NCI-H146 treated with DMSO at 0.1 percent for 48 hours (cell line): Measurements from ENCODE around the gene GCN1.

ENCODE experiments used
- DNase-seq: peaks from one replicate; lab custom pipeline; 2025; ENCODE audit not compliant: unreplicated experiment; lab: John Stamatoyannopoulos, UW

GCN1 gene

DNA sequence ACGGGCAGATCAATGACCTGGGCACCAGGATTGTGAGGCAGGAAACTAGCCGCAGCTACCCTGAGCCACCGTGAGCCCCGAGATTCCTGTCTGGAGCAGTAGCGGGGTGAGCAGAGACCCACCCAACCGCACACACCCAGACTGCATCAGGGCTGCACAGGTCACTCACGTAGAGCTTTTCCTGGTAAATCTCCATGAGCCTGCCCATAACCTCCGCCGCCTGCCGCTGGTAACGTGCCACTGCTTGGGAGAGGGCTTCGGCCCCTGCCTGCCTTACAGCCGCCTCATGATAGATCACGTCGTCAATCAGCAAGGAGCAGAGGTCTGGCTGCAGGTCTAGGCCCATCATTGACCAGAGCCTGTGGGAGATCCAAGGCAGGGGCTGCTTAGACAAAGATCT lies 39.4 kb downstream of the GCN1 start:
- DNase-seq, result no peak

DNA sequence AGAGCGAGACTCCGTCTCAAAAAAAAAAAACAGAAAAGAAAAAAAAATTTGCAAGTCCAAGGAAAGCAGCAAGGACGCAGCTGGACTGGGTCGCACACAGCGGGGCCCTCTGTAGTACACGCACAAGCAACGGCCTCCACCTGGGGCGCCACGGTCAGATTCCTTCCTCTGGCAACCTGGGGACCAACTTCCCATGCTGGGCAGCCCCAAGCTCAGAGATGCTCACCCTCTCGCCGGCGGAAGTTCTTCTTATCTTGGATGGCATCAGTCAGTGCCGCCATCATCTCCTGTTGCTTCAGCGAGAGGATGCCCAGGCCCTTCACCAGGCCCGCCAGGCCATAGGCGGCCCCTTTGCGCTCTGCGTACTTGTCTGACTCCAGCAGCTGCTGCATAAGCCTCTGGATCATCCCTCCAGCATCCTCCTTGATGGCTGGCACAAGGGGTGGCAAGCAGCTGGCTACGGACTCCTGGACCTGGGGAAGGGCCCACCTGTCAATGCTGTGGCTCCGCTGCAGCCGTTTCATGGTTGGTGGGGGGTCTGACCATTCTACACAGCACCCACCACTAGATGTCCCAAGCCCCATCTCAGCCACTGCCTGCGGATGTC lies 43.5 kb downstream of the GCN1 start:
- DNase-seq, result no peak

DNA sequence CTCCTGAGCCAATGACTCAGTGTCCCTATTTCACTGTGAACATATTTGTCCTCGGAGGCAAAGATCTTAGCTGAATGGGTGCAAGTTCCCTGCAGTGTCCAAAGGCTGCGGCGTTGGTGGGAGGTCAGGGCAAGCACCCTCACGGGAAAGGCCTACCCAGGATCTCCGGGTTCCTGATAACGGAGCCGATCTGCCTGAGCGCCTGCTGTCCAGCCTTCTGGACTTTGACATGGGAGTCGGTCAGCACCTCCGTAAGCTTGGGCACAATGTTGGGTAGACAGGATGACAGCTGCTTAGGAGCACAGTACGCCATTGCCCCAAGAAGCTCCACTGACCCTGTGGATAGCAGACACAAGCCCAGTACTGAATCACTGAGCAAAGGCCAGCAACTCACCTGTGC lies 46.5 kb downstream of the GCN1 start:
- DNase-seq, result no peak

DNA sequence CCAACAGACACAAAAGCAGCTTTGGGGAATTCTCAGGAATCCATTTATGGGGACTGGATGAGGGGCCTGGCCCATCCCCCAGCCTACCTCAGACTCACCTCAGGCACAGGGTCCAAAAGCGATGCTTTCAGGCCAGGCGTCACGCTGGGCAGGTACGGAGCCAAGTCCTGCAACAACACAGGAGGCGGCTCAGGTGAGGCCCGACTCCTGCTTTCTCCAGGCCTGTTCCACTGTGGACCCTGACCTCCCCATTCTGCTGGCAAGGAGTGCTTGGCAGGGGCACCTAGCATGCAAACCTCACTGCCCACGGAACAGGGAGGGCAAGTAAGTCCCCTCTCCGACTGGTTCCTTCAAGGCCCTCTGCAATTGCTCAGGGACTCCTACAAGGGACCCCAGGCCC lies 49.4 kb downstream of the GCN1 start:
- no peak for DNase-seq

DNA sequence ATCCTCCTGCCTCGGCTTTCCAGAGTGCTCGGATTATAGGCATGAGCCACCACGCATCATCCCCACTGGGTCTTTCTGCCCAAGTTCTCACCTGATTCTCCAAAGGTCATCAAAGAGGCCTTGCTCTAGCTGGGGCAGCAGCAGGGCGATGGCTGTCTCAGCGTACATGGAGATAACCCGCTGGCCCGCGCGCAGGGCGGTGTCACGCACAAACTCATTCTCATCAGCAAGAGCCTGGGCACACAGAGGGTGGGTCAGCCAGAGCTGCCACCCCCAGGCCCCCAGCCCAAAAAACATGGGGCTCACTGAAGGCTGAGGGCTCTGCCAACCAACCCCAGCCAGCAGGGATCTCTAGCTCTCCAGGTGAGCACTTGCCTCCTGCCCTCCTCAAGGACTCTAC lies 50.3 kb downstream of the GCN1 start:
- no peak for DNase-seq

DNA sequence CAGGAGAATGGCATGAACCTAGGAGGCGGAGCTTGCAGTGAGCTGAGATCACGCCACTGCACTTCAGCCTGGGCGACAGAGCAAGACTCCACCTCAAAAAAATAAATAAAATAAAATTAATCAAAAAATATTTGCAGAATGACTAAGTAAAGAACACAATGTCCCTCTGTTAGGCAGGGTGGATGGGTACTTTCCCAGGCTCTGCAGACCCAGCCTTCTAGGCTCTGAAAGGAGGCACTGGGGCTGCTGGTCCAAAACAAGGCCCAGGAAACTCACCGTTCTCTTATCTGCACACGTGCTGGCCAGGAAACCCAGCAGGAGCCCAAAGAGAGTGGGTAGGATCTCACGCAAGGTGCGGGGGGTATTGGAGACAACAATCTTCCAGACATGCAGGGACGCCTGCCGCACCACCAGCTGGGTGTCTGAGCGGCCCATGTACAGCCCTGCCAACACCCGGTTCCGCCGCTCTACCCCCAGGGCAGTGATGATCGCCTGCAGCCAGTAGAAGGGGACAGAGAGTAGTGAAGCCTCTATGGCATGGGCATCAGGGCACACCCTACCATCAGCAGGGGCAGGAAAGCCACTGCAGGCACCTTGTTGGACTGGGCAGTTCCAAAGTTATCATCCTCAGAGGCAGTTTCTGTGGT lies 52.2 kb downstream of the GCN1 start:
- DNase-seq, result no peak

DNA sequence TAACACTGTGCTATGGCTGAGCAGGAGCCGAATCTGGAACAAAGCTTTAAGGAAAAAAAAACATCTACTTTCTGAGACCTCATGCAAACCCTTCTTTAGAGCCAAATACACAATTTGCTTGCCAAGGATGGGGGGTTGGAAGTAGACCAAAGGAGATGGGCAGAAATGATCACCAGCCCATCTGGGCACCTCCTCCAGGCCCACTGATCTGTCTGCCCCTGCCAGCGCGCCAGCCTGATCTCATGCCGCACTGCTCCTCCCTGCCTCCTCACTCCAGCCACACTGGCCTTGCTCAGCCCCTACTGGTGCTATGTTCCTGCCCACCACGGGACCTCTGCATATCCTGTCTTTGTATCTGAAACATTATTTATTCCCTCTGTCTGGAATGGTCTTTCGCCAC lies 53.2 kb downstream of the GCN1 start:
- no peak for DNase-seq

DNA sequence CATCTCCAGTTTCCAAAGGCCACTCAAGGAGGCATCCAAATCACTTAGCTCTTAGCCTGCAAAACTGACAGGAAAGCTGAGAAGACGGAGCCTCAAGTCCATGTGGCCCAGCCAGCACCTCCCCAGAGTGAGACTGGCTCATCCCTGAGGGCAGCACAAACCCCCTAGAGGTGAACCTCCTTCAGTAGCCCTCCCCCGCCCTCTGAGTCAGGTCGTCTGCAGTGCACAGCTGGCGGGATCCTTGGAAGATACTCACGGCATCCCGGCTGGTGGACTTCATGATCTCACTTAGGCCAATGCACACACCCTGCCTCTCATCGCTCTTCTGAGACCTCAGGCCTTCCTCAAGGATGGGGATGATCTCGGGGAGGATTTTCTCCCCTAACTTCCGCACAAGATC lies 53.9 kb downstream of the GCN1 start:
- no peak for DNase-seq

DNA sequence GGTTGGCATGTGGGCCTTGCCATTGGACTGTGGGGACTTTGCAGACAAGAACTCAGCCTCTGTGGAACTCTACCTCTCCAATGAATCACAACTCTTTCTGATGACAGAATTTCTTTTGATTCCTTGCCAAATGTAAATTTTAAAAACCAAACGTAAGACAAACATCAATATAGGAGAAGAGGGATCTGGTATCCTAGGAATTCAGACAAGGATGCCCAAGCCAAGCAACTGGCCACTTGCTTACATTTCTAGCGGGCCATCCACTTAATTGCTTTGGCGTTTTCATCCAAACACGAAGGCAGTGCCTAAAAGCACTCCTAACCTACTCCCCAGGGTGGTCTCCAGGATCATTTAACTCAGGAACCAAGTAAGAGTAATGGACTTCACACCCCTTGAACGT lies 54.6 kb downstream of the GCN1 start:
- DNase-seq, result no peak

DNA sequence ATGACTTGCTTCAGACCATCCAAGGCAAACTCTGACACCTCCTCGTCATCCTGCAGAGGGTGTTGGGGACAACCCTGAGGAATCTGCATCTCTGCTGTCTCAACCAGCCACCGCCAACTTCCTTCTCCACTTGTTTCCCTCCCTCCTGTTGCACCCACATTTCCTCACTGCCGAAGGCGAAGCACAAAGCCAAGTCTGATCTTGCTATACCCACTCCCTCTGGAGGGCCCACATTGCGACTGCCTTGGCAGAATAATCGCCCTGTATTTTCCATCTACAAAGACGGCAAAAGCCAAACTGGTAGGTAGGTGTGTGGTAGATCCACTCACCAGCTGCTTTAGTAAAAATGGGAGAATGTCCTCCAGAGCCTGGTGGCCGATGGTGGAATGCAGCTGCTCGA lies 56.1 kb downstream of the GCN1 start:
- DNase-seq, result no peak

DNA sequence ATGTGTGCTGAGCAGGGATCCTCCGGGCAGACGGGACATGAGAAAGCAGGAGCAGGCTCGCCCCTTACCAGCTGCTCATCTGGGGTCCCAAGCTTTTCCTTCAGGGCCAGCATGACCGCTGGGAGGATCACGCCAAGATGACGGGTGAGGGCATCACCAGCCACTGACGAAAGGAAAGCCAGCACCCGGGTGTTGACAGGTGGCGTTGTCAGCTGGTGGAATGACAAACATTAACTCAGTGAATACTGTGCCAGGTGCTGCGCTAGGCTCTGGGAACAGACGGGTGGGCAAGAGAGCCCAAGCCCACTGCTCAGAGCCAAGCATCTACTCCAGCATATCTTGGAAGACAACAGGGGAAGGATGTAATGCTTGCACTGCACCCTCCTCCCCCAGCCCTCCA lies 56.7 kb downstream of the GCN1 start:
- no peak for DNase-seq

DNA sequence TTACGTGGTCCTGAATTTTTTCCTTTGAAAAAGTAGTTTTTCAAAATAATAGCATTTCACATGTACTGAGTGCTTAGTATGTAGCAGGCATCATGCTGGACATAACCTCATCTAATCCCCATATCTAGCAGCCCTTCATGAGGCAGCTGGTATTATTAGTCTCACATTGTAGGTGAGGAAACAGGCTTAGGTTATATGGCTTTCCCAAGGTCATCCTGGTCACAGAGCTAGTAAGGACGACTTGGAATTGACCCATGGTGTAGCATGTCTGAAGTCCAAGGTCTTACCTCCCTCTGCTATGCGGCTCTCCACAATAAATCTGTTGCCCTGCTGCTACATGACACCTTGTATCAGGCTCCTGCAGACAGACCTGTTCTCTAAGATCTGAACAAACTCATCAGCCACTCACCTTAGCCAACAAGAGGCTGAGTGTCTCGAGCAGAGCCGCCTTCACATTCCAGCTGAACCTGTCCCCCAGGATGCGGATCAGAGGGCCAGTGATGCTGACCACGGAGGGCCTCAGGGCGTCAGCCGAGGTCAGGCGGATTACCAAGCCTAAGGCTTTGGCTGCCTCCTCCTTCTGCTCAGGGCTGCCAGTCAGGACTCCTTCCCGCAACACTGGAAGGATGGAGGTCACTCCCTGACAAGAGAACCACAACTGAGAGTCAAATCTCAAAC lies 58.3 kb downstream of the GCN1 start:
- DNase-seq, result no peak

DNA sequence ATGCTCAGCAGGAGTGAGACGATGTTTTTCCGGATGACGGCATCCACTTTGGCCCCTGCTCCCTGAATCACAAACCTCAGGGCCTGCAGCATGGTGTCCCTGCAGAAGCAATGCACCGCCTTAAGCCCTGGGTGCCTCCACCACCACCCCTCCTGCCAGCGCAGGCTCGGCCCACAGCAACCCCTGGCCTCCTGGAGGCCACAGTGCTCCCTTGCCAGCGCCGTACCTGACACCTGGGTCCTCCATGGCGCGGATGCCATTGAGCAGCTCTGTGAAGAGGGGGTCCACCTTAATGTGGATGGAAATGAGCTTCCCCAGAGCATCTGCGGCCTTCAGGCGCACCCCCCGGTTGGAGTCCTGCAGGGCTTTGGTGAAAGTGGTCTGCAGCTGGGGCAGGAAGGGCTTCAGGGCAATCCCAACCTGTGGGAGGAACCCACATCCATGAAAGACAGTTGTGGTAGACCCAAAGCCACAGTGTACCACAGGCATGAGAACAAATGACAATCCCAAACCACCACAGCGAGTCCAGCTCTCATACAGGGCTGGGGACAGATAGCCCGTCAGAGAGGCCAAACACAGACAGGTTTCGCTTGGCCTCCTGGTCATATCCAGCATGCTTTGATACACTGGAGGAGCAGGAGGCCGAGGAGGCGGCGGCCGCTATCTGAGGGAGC lies 60.1 kb downstream of the GCN1 start:
- DNase-seq, result no peak

DNA sequence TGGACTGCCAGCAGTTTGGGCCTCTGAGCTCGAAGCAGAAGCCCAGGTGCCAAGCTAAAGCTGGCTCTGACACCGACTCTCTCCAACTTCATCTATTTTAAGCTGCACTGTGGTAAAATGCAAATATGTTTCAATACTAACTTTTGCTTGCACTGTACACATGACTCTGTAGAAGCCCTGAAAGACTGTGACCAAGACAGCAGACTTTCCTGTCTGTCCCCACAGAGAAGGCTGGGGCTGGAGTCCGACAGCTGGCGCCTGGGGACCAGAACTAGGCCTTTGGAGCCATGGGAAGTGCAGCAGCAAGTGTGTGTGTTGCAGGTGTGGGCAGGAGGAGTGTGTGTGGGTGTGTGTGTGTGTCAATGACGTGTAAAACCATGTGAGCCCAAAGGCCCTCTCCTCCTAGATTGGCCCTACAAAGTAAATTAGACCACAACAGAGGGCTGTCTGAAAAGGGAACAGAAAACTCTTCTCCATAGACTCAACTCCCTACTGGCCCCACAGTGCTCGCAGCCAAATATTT lies 61.6 kb downstream of the GCN1 start:
- no peak for DNase-seq

DNA sequence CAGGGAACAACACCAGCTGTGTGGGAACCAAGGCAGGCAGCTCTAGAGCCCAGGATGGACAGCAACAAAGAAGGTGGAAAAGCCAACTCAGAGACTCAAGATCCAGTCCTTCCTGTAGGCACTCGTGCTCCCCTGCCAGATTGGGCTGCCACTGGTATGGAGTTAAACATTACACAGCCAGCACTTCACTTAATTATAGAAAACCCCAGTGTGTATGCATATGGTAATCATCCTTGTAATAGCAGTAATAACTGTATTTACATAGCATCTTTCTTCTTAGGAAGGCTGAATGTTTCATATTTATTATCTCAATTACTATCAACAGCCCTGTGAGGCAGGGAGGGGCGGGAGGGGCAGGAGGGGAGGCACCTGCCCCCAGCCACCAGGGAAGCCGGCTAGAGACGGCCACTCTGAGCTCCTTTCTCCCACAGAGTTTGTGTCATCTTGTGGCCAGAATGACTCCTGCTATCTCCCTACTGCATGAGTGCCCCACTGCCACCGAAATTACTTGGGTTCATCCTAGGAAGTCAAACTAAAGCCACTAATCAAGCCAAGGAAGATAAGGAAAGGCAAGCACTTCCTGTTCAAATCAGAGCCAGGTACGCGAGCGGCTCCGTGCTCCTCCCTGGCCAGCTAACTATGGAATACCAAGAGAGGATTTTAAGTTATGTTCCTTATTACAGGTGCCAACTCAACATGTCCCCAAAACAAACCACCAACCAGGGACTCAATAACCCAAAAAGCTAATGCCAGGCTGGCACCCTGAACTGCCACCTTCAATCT lies 62.3 kb downstream of the GCN1 start:
- no peak for DNase-seq

DNA sequence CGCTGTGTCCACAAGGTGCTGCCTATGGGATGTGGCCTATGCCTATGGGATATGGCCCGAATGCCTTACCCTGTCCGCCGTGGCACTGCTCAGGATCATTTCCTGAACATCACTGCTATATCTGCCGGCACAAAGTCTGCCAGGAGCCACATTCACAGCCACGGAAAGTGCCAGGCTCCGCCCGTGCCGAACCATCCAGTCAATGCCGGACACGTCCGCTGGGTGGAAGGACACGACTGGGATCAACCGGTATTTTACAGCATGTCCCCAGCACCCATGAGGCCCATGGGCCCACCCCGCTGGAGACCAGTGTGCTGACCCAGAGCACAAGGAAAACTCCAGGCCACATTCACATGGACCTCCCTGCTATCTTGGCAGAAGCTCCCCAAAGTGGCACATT lies 63.4 kb downstream of the GCN1 start:
- DNase-seq, result no peak

DNA sequence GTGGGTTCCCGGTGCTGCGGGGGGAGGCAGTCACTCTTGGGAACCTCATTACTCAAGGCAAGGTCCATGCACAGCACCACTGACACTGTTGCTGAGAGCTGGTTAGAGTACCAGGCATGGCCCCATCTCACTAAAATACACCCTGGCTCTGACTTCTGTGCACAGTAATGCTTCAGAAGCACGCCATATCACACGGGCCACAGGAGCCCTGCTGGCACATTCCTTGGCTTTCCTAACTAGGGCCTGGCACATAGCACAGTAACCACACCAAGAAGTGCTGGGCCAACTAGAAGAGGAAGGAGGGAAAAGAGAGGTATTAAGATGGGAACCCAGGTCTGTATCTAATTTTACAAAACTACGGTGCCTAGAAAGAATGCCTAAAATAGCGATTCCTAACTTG lies 64.5 kb downstream of the GCN1 start:
- no peak for DNase-seq

DNA sequence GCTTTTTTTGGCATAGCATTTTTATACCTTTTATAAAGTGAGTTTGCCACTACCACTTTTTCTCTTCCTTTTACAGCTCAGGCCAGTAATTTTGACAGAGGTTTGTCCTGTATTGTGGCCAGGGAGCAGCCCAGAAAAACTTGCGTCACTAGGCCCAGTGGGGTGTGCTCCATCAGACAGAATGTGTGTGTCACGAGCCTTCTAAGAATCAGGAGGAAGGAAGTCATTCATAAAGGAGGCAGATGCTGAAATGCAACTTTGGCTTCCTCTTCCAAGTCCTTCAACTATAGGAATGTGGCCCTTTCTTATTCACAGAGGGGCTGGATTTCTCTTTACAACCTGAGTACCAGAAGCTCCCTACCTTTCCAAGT lies 67.9 kb downstream of the GCN1 start:
- DNase-seq, result no peak

DNA sequence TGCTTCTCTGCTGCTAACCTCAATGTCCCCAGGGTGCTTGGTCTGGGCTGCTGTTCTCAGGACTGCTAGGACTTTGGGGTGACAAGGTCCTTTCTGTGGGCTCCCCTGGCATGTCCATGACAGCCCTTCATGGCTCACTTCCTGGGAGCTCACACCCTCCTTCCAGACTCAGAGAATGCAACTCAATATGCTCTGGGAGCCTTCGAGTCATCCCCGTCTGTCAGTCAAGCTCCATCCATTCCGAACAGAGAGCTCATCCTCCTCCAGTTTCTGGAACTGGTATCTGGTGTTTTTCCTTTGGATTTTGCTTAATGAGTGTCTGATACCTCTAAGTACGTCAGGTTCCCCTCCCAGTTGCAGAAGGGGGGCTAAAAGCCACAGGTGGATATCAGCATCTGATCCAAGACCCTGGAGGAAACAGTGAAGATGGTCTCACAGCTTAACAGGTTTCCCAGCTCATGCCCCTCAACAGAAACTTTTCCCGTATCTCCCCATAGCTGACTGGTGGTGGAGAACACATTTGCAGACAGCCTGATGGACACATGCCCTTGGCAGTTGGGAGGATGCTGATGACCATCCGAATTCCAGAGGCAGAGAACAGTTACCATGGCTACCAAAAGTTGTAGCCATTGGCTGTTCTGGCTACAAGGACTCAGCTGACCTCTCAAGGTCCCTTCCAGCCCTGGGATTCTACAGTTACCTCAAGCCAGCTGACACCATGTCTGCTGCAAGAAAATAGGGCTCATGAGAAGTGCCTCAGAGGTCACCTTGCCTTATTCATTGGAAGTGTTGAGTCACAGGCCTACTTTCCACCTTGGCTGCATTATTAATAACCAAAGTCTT lies 68.5 kb downstream of the GCN1 start:
- DNase-seq, result no peak

DNA sequence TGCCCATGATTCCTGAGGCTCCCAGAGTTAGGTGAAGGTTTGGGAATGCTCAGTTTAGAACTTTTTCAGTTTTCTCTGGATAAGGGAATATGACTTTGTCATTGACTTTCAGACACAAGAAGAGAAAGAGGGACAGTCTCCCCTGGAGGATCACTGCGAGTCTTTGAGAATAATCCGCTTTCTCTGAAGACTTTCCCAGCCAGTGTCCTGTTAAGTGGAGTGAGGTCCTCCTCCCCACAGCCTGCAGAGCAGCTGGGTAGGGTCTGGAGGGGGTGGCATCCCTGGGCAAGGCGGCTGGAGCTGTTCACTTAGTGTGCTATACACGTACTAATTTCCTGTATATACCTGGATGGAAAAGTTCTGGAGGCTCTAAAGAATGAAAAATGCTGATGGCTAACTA lies 69.5 kb downstream of the GCN1 start:
- no peak for DNase-seq
